H1 (cell line): Measurements from ENCODE around the gene IL18R1.

Experiments used
- CEBPB ChIP-seq: IDR thresholded peaks from 2 replicates; pipeline ENCODE4 v1.6.1; 2012; ENCODE audit warnings: low read depth, low read length
- CTCF ChIP-seq, 3 experiments: IDR thresholded peaks; 1 replicate in 2 of 3; 2 replicates in 1 of 3; pipeline versions ENCODE4 v1.5.1 to v1.6.1; 2011; ENCODE audit warnings: low read length in 3 of 3, mild to moderate bottlenecking in 3 of 3, inconsistent platforms in 2 of 3, low read depth in 1 of 3, moderate library complexity in 1 of 3; ENCODE audit not compliant: insufficient read depth in 1 of 3; ENCODE audit errors: control extremely low read depth in 1 of 3
- EP300 ChIP-seq, 2 experiments: IDR thresholded peaks; 1 replicate in 1 of 2; 2 replicates in 1 of 2; pipeline ENCODE4 v1.6.1; 2011 to 2012; ENCODE audit warnings: low read depth in 2 of 2, low read length in 2 of 2, mild to moderate bottlenecking in 2 of 2, borderline replicate concordance in 1 of 2, inconsistent platforms in 1 of 2, moderate library complexity in 1 of 2
- EZH2 ChIP-seq: fragments of 200-600 bp; sonication (generic); IDR thresholded peaks from 2 replicates; pipeline ENCODE4 v1.7.1; 2012; ENCODE audit warnings: low read depth, mild to moderate bottlenecking, moderate library complexity, low read length, inconsistent platforms; ENCODE audit not compliant: severe bottlenecking
- MAFK ChIP-seq: IDR thresholded peaks from 2 replicates; pipeline ENCODE4 v1.6.1; 2012; ENCODE audit warnings: low read depth, mild to moderate bottlenecking, improper control_type of control experiment, low read length
- POLR2A ChIP-seq, 2 experiments: IDR thresholded peaks; 1 replicate in 1 of 2; 2 replicates in 1 of 2; pipeline ENCODE4 v1.6.1; 2011; ENCODE audit warnings: low read depth in 2 of 2, low read length in 2 of 2, mild to moderate bottlenecking in 2 of 2; ENCODE audit errors: control extremely low read depth in 1 of 2
- POLR2AphosphoS5 ChIP-seq: IDR thresholded peaks from 2 replicates; pipeline ENCODE4 v1.6.1; 2011; ENCODE audit warnings: low read depth, low read length
- RAD21 ChIP-seq, 2 experiments: IDR thresholded peaks in 1 of 2; conservative IDR thresholded peaks in 1 of 2; 2 replicates each; pipeline ENCODE4 v1.6.1; 2011; ENCODE audit warnings: low read depth in 2 of 2, low read length in 2 of 2, improper control_type of control experiment in 1 of 2, inconsistent platforms in 1 of 2, mild to moderate bottlenecking in 1 of 2, moderate library complexity in 1 of 2
- RBBP5 ChIP-seq: IDR thresholded peaks from 2 replicates; pipeline ENCODE4 v1.7.1; 2012; ENCODE audit warnings: low read depth, mild to moderate bottlenecking, inconsistent platforms, low read length, moderate library complexity, borderline replicate concordance
- RFX5 ChIP-seq: IDR thresholded peaks from 2 replicates; pipeline ENCODE4 v1.6.1; 2011; ENCODE audit warnings: low read depth, low read length, improper control_type of control experiment, borderline replicate concordance
- SIN3A ChIP-seq, 2 experiments: IDR thresholded peaks in 1 of 2; conservative IDR thresholded peaks in 1 of 2; 2 replicates each; pipeline ENCODE4 v1.6.1; 2011 to 2012; ENCODE audit warnings: low read length in 2 of 2, improper control_type of control experiment in 1 of 2, low read depth in 1 of 2, mild to moderate bottlenecking in 1 of 2
- USF2 ChIP-seq: IDR thresholded peaks from 2 replicates; pipeline ENCODE4 v1.6.1; 2011; ENCODE audit warnings: low read length, improper control_type of control experiment

GRCh38 chr2:102345329-102345920 lies 10.2 kb upstream of the IL18R1 start:
- no peak for TF ChIP-seq CTCF (IDR thresholded peaks at IDR 0.05; ENCODE audit: control extremely low read depth in 1 of 3, insufficient read depth in 1 of 3, low read depth in 1 of 3, low read length in 3 of 3)
- TF ChIP-seq RFX5: no peak
- no peak for TF ChIP-seq POLR2A (IDR thresholded peaks at IDR 0.05; ENCODE audit: control extremely low read depth in 1 of 2, low read depth in 2 of 2, low read length in 2 of 2)
- TF ChIP-seq EZH2: no peak
- TF ChIP-seq RBBP5: no peak
- TF ChIP-seq EP300 (IDR thresholded peaks at IDR 0.05; ENCODE audit: borderline replicate concordance in 1 of 2, low read depth in 2 of 2, low read length in 2 of 2): no peak
- no peak for TF ChIP-seq RAD21 (IDR thresholded peaks at IDR 0.05 in 1 of 2, conservative IDR thresholded peaks at IDR 0.05 in 1 of 2; ENCODE audit: low read depth in 2 of 2, low read length in 2 of 2)
- no peak for TF ChIP-seq MAFK
- TF ChIP-seq SIN3A (conservative IDR thresholded peaks at IDR 0.05 in 1 of 2, IDR thresholded peaks at IDR 0.05 in 1 of 2; ENCODE audit: low read depth in 1 of 2, low read length in 2 of 2): no peak
- TF ChIP-seq POLR2AphosphoS5: no peak
- TF ChIP-seq CEBPB: no peak
- TF ChIP-seq USF2: no peak
